ENCODE measurements around the gene ELOB. TPM values are rescaled to one million over a fixed set of nuclear protein-coding genes. Genes with fewer than 3 reads are reported as not detected.

The ELOB gene
- total RNA-seq, 1 donor from 2014 or later: 311 TPM

DNA sequence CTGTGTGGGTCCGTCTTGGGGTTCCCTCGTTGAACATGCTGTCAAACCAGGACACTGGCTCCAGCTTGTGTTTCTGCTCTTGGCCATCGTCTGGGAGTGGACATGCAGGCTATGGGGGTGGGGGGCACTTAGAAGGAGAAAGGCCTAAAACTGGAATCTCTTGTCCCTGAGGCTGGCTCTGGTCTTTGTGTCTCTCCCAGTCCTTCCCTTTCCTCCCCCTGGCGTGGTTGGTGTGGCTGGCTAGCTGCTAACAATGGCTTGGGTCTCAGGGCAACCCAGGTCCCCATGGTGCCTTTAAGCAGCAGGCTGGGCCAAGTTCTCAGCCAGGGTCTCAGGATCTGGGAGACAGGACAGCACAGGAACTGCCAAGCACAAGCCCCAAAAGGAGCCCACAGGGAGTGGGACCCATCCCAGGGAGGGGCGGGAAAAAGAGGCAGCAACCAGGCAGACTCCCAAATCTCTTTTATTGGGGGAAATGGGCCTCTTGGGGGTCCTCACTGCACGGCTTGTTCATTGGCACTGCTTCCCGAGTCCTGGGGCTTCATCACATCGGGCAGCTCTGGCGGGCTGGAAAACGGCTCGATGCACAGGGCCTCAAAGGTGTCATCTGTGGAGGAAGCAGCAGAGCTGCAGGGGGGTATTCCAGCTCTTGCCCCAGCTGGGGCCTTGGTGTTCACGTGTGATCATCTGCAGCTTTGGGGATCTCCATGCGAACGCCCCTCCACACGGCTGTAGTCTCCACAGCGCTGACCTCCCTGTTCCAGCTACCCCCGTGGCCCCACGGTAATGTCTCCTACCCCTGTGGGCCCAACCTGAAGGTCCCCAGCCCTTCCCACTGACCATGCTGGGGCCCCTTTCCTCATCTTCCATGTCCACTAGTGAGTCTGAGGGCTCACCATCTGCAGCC is 5.3 kb downstream of the ELOB start:
- DNase-seq (ENCODE audit: low read depth): no peak
- H3K4me3 ChIP-seq (ENCODE audit: low read depth, low read length): no peak overlapping the region
- TF ChIP-seq CTCF (conservative IDR thresholded peaks at IDR 0.05; ENCODE audit: low read depth, low read length): no peak

DNA sequence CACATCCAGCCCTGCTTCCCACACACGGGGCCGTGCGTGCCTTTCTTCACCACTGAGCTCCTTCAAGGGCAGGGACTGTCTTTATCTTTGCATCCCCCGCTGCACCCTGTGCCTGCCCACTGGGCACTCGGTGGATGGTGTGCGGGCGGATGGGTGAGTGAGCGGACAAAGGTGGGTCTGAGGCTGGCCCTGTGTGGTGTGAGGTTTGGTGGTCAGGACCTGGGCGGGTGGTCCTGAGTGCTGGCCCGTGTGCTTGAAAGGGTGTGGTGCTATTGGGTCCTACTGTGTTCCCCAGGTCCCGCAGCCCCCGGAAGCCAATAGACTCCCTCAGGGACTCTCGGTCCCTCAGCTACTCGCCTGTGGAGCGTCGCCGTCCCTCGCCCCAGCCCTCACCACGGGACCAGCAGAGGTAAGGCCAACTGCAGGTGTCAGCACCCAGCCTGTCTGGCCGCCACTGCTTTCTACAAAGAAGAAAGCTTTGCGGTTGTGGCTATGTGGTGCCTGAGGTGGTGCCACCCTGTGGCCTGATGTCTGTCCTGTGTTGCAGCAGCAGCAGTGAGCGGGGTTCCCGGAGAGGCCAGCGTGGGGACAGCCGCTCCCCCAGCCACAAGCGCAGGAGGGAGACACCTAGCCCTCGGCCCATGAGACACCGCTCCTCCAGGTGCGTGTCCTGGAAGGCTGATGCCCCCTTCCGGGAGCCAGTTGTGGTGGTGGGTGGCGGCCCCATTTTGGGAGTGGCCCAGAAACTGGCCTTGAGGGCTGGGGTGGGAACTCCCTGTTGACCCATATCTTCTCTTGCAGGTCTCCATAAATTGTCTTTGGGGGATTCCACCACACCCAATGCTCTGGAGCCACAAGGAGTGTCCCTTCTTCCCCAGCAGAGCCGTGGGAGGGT is 6.8 kb downstream of the ELOB start:
- peak; percentile 12 for TF ChIP-seq CTCF (conservative IDR thresholded peaks at IDR 0.05; ENCODE audit: low read depth, low read length)
- DNase-seq (ENCODE audit: low read depth): no peak
- H3K4me3 ChIP-seq (ENCODE audit: low read depth, low read length): no peak overlapping the region

DNA sequence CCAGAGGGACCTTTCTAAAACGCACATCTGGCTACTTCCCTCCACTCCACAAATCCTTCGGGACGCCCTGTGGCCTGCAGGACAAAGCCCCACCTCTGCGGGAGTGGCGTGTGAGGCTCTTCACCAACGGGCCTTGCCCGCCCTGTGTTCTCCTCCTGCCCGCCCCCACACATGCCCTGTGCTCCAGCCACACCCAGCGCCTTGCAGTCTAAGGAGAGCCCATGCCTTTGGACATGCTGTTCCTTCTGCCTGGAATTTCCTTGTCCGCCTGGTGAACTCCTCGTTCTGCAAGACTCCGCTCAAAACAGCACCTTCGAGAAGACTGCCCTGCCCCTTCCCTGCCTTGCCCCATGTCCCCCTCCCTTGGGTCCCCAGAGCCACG is 7.4 kb downstream of the ELOB start:
- no peak for DNase-seq (ENCODE audit: low read depth)
- no peak for TF ChIP-seq CTCF (conservative IDR thresholded peaks at IDR 0.05; ENCODE audit: low read depth, low read length)
- H3K4me3 ChIP-seq (ENCODE audit: low read depth, low read length): no peak overlapping the region

DNA sequence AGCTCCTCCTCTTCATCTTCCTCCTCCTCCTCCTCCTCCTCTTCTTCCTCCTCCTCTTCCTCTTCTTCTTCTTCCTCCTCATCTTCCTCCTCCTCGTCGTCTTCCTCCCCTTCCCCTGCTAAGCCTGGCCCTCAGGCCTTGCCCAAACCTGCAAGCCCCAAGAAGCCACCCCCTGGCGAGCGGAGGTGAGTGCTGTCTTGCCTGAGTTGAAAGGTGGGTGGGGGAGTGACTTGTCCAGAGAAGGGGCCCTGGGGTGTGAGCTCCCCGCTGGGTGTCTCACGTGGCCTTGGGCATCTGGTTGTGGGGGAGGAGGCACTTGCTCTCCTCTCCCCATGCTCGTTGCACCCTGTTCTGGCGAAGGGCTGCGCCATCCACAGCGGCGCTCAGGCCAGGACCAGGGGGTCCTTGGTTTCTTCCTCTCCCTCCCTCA is 8.0 kb downstream of the ELOB start:
- no peak for TF ChIP-seq CTCF (conservative IDR thresholded peaks at IDR 0.05; ENCODE audit: low read depth, low read length)
- DNase-seq (ENCODE audit: low read depth): no peak
- no peak overlapping the region for H3K4me3 ChIP-seq (ENCODE audit: low read depth, low read length)

- no peak overlapping the region for H3K4me3 ChIP-seq (ENCODE audit: low read depth, low read length)
- no peak for TF ChIP-seq CTCF (conservative IDR thresholded peaks at IDR 0.05; ENCODE audit: low read depth, low read length)
- DNase-seq (ENCODE audit: low read depth): no peak
Measured at GRCh38 chr16:2768403-2769089, 8.5 kb downstream of the ELOB start.

GRCh38 chr16:2767891-2768290 is 9.2 kb downstream of the ELOB start:
- no peak for TF ChIP-seq CTCF (conservative IDR thresholded peaks at IDR 0.05; ENCODE audit: low read depth, low read length)
- no peak for DNase-seq (ENCODE audit: low read depth)
- no peak overlapping the region for H3K4me3 ChIP-seq (ENCODE audit: low read depth, low read length)

Data from epithelial cell of proximal tubule (primary cell).